T47D (cell line): ENCODE results near the gene GSTT2B.
"Not testable (repeated sequence)": the region's sequence is repeated elsewhere in the genome, so short reads cannot be mapped to it uniquely, and the experiment has no call there.

Experiments
- DNase-seq, 2 experiments: peaks; one replicate each; pipeline versions ENCODE4 v3.0.0 to v3.0.0-alpha.2; 2011 to 2012; ENCODE audit warnings: low read depth in 1 of 2, low spot score in 1 of 2
- JUND ChIP-seq: IDR thresholded peaks from 2 replicates; pipeline ENCODE4 v1.6.1; 2012; ENCODE audit warnings: low read depth
- in situ Hi-C: cut with HindIII; loops from 2 replicates; pipeline ENCODE4 v1.10.0; 2016; ENCODE audit warnings: low sequenced_read_pairs, low pct_unique_long_range_greater_than_20kb

Gene GSTT2B

DNA sequence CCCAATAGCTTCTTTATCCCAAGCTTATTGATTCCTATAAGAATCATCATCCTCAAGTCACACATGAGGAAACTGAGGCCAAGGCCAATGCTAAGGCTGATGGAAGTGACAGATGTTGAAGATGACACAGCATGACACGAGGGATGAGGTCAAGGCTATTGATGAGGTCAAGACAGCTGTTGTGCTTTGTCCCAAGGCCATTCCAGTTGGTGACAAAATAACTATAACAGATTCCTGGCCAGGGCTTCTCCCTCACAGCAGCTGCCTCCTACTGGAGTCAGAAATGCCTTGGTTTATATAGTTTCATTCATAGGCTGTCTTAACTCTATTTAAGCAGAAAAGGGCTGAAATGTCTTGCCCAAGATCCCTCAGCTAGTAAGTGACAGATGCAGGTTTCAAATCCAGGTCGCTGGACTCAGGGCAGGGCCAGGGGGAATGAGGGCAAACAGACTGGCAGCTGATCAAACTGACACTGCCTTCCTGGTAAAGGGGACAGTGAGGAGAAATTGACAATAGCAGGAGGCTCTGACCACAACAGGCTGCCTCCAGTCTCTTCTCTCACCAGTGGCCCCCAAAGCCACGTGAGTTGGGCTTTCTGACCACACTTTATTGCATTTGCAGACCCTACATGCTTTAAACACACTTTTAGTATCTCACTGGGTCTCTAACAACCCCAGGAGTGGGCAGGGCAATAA lies 50.4 kb downstream of the GSTT2B start:
- no peak for DNase-seq
- no peak for TF ChIP-seq JUND
- in situ Hi-C loops = no loop called here

DNA sequence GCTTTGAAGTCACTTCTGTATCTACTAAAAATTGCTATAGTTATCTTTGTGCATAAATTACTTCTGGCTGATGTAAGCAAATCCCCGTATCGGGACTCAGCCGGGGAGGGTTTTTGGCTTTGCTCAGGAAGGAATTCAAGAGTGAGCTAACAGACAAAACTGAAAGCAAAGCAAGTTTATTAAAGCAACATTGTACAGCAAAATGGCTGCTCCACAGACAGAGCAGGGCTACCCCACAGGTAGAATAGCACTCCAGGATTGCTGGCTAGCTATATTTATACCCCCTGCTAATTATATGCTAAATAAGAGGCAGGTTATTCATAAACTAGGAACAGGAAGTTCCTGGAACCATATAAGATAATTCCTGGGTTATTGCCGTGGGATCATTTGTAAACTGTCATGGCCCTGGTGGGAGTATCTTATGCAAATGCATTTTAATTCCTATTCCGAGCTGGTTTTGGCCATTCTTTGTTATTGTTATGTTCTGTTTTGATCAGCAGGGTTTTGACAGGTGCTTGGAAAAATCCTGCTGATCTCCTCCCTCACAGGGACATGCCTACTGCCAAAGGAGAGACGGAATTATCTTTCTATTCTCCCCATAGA lies 51.6 kb downstream of the GSTT2B start:
- no peak for TF ChIP-seq JUND
- in situ Hi-C loops = no loop called here
- no peak for DNase-seq

DNA sequence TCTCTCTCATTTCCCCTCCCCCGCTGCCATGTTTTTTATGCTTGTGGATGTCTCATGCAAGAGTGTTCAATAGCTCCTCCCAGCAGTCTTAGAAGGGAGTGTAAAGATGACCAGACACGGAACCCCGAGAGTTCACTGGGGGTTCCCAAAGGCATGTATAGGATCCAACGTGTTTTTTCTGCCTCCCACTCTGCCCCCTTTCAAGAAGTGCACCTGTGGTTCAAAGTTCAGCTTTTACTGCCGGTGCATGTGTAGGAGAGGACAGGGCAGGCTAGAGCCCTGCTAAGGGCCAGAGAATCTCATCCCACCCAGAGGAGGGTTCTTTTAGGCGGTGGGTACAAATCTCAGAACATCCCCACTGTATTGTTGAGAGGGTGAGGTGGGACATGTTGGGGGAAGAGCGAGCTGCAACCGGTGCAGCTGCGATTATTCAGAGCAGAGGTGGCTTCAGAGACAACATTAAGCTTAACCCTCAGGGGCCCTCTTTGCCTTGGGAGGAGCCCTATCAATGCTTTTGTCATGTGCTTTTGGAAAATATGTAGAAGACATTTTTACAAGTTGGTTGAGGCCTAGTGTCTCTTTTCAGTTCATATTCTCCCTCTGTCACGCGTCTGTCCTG lies 52.3 kb downstream of the GSTT2B start:
- in situ Hi-C loops = no loop called here
- TF ChIP-seq JUND = no peak
- no peak for DNase-seq

DNA sequence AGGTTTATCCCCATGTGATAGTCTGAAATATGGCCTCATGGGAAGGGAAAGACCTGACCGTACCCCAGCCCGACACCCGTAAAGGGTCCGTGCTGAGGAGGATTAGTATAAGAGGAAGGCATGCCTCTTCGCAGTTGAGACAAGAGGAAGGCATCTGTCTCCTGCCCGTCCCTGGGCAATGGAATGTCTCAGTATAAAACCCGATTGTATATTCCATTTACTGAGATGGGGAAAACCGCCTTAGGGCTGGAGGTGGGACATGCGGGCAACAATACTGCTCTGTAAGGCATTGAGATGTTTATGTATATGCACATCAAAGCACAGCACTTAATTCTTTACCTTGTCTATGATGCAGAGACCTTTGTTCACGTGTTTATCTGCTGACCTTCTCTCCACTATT lies 53.6 kb downstream of the GSTT2B start:
- DNase-seq = not testable (repeated sequence)

More for the DNA sequence above, 53.6 kb downstream of the GSTT2B start:
- in situ Hi-C loops = not testable (repeated sequence)
